OCI-LY3 (cell line): Measurements from ENCODE around the gene KRT16.

Experiments
- EZH2phosphoT487 ChIP-seq: fragments of 200-600 bp; shearing (Covaris generic); IDR thresholded peaks from 2 replicates; pipeline ENCODE4 v1.6.1; 2018; ENCODE audit warnings: antibody characterized with exemption, mixed run types, low read depth
- TF ChIP-seq, protein P1 (sequence below): fragments of 200-600, 300-600 bp; sonication (generic); IDR thresholded peaks from 2 replicates; pipeline ENCODE4 v1.5.1; 2014; ENCODE audit warnings: antibody characterized with exemption, low read length, low read depth

DNA sequence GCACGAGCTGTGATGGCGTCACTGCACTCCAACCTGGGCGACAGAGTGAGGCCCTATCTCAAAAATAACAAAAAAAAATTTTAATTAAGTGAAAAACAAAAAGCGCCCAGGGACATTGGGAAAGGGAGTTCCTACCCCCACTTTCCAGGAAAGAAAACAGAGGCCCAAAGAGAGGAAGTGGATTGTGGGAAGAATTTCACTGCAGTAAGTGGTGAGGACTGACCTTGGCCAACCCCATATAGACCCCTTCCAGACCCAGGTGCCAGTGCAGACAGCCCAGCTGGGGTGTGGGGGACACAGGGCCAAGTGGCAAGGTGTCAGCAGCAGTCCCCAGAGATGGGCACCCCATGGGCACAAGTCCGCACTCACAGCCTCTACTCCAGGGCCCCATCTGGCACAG, 40.9 kb upstream of the KRT16 start:
- TF ChIP-seq, protein P1, sequence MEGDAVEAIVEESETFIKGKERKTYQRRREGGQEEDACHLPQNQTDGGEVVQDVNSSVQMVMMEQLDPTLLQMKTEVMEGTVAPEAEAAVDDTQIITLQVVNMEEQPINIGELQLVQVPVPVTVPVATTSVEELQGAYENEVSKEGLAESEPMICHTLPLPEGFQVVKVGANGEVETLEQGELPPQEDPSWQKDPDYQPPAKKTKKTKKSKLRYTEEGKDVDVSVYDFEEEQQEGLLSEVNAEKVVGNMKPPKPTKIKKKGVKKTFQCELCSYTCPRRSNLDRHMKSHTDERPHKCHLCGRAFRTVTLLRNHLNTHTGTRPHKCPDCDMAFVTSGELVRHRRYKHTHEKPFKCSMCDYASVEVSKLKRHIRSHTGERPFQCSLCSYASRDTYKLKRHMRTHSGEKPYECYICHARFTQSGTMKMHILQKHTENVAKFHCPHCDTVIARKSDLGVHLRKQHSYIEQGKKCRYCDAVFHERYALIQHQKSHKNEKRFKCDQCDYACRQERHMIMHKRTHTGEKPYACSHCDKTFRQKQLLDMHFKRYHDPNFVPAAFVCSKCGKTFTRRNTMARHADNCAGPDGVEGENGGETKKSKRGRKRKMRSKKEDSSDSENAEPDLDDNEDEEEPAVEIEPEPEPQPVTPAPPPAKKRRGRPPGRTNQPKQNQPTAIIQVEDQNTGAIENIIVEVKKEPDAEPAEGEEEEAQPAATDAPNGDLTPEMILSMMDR, result no peak
- TF ChIP-seq EZH2phosphoT487, result no peak
